Heart left ventricle (tissue), 11 donors: Measurements from ENCODE around the gene TRPV6. TPM values are rescaled to one million over a fixed set of nuclear protein-coding genes. Genes with fewer than 3 reads are reported as not detected.

Experiments used
- polyA plus RNA-seq, 2 donors: library from polyadenylated mRNA; stranded (reverse); fragments of 200-250 nt; gene quantifications; one replicate each; pipeline ENCODE4 v1.2.3, GENCODE V29; 2013
- total RNA-seq, 9 donors: library from RNA; depleted of rRNA in 2 of 9; stranded (reverse); fragments of >200 nt in 2 of 9; fragmentation: NEBNext Ultra II Directional in 3 of 9; extraction: Animal tissue kit (Norgen Biotek cat#: 25700) in 3 of 9; gene quantifications; one replicate each; pipeline versions ENCODE4 v1.1.0 to v1.2.4, GENCODE V29; 2016 to 2023
- donor health status: ischemic (EF 13 %, LVEDD 7.1; RV severe dilation, severe dysfunction).
- donor health status: healthy with polysubstance abuse.
- donor health status: DM: no; HTN: yes; CAD: no.
- donor health status: DM: no; HTN: no; CAD: no.
- donor health status: ischemic (EF 25% LVEDD 5.7; RV mildly dilated, moderate dysfunction).
- donor health status: healthy.
- donor health status: DM: yes; HTN: yes; CAD: no.
- donor health status: PGD.
- donor health status: nonischemic (EF 23%, LVEDD 6.1; RV moderate dilation, normal function).

TRPV6 gene
- total and polyA plus RNA-seq, 11 donors, result 0.68 TPM; not detected in 10

Other genes starting within 250 kb of the TRPV6 start
- gene PRSS1, start 136.3 kb downstream of the TRPV6 start, total RNA-seq, result 1 to 10 TPM in 5 of 9 donors, not detected in 4; 2.6 to 4.3 (median 3.2) TPM
- 1 to 10 TPM in 1 of 2 donors, not detected in 1; 1.3 TPM for gene PRSS1, start 136.3 kb downstream of the TRPV6 start, polyA plus RNA-seq
- 1 to 10 TPM in 5 of 9 donors, not detected in 4; 2.2 to 8.4 (median 6.1) TPM for gene PRSS2, start 114.8 kb downstream of the TRPV6 start, total RNA-seq
- gene PRSS2, start 114.8 kb downstream of the TRPV6 start, polyA plus RNA-seq, result 1 to 10 TPM in 1 of 2 donors, not detected in 1; 1.0 TPM
- 10 to 100 TPM in 1 of 9 donors, 1 to 10 TPM in 8; 1.5 to 20.3 (median 3.3) TPM for gene EPHB6, start 30.7 kb downstream of the TRPV6 start, total RNA-seq
- 1 to 10 TPM; 1.6 to 4.2 TPM for gene EPHB6, start 30.7 kb downstream of the TRPV6 start, polyA plus RNA-seq
- gene TRPV5, start 48.0 kb upstream of the TRPV6 start, total RNA-seq, result not detected
- not detected for gene TRPV5, start 48.0 kb upstream of the TRPV6 start, polyA plus RNA-seq
- not detected for gene LLCFC1, start 53.7 kb upstream of the TRPV6 start, total RNA-seq
- gene LLCFC1, start 53.7 kb upstream of the TRPV6 start, polyA plus RNA-seq, result not detected
- 1 to 10 TPM in 3 of 9 donors, under 1 TPM in 2, not detected in 4; 0.52 to 1.8 (median 1.2) TPM for gene KEL, start 76.6 kb upstream of the TRPV6 start, total RNA-seq
- gene KEL, start 76.6 kb upstream of the TRPV6 start, polyA plus RNA-seq, result under 1 TPM; 0.17 to 0.19 TPM
- under 1 TPM in 1 of 9 donors, not detected in 8; 0.29 TPM for gene OR9A2, start 141.4 kb upstream of the TRPV6 start, total RNA-seq
- not detected for gene OR9A2, start 141.4 kb upstream of the TRPV6 start, polyA plus RNA-seq
- not detected for gene OR6V1, start 166.6 kb upstream of the TRPV6 start, total RNA-seq
- not detected for gene OR6V1, start 166.6 kb upstream of the TRPV6 start, polyA plus RNA-seq
- not detected for gene PIP, start 246.3 kb upstream of the TRPV6 start, total RNA-seq
- not detected for gene PIP, start 246.3 kb upstream of the TRPV6 start, polyA plus RNA-seq